ENCODE data around the gene LDLRAD3. TPM values are rescaled to one million over a fixed set of nuclear protein-coding genes. Genes with fewer than 3 reads are reported as not detected.

The LDLRAD3 gene
- total RNA-seq, 1 donor from 2014 or later, result 35.6 TPM

DNA sequence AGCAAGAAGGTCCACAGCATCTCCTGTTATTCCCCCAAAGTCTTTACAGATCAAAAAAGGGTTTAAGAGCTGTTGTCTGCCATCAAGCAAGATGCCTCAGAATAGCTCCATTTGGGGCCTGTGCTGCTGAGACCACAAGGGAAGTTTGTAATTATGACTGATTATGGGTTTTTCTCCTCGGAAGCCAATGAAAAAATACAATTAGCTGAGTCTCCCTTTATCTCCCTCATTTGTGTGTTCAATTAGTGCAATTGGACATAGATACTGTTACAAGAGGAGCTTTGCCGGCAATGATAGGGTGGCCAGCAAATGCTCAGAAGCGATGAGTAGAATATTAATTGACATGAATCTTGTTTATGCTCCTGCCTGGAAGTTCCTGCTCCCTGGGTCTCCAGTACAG, 261.7 kb downstream of the LDLRAD3 start:
- no peak overlapping the region for H3K4me2 ChIP-seq
- H3K9me3 Mint-ChIP-seq, result no peaks in the 10 kb centered on the region
- H3K27me3 ChIP-seq, result no peaks in the 10 kb centered on the region
- no peak overlapping the region for H3K4me3 Mint-ChIP-seq
- no peak for DNase-seq (ENCODE audit: low spot score)
- peak overlapping the region; percentile 17 for H3K27ac Mint-ChIP-seq
- peaks cover 6% of the 10 kb centered on the region for H3K36me3 Mint-ChIP-seq
- peaks cover 12% of the 10 kb centered on the region for H3K4me1 ChIP-seq
- H3K27ac ChIP-seq, result no peak overlapping the region
- H3K36me3 ChIP-seq, result no peaks in the 10 kb centered on the region
- no peaks in the 10 kb centered on the region for H3K9me3 ChIP-seq (ENCODE audit: low read depth)
- no peak overlapping the region for H3K9ac ChIP-seq
- peaks cover 8% of the 10 kb centered on the region for H3K27me3 Mint-ChIP-seq (ENCODE audit: insufficient read depth, low read depth)
- no peak overlapping the region for H2AFZ ChIP-seq (replicated peaks)
- no peaks in the 10 kb centered on the region for H4K20me1 ChIP-seq (ENCODE audit: low read depth)
- peaks cover 2% of the 10 kb centered on the region for H3K4me1 Mint-ChIP-seq
- no peak for TF ChIP-seq EZH2phosphoT487 (IDR thresholded peaks at IDR 0.05)
- TF ChIP-seq, protein P1, sequence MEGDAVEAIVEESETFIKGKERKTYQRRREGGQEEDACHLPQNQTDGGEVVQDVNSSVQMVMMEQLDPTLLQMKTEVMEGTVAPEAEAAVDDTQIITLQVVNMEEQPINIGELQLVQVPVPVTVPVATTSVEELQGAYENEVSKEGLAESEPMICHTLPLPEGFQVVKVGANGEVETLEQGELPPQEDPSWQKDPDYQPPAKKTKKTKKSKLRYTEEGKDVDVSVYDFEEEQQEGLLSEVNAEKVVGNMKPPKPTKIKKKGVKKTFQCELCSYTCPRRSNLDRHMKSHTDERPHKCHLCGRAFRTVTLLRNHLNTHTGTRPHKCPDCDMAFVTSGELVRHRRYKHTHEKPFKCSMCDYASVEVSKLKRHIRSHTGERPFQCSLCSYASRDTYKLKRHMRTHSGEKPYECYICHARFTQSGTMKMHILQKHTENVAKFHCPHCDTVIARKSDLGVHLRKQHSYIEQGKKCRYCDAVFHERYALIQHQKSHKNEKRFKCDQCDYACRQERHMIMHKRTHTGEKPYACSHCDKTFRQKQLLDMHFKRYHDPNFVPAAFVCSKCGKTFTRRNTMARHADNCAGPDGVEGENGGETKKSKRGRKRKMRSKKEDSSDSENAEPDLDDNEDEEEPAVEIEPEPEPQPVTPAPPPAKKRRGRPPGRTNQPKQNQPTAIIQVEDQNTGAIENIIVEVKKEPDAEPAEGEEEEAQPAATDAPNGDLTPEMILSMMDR (IDR thresholded peaks at IDR 0.05), result no peak
- no peak for TF ChIP-seq EZH2 (IDR thresholded peaks at IDR 0.05)
- H3K79me2 ChIP-seq (ENCODE audit: low read depth), result no peaks in the 10 kb centered on the region
- H3K4me3 ChIP-seq, result no peak overlapping the region
- no peaks in the 10 kb centered on the region for H3F3A ChIP-seq (ENCODE audit: low read depth)

DNA sequence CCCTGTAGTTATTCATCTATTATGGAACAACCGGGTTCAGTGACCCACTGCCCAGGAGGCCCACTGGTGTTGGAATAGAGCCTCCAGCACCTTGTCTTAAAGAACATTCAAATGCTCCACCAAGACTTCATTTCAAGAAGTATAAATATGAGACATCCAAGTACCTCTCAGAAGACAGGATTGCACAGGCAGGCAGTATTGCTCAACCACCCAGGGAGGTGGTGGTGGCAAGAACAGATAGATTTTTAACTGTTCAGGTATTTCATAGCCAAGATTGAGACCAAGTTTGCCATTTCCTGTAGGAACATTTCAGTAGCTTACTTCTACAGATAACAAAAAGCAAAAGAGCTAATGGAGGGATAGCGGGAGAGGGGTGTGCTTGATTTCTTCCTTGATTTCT, 266.7 kb downstream of the LDLRAD3 start:
- Histone ChIP-seq H3K27ac (no peak overlapping the region), H2AFZ (replicated peaks) (no peak overlapping the region), H3K9me3 (ENCODE audit: low read depth) (no peaks in the 10 kb centered on the region), H3K36me3 (no peaks in the 10 kb centered on the region), H3K9ac (no peak overlapping the region), H3K79me2 (ENCODE audit: low read depth) (peaks cover 6% of the 10 kb centered on the region), H3K4me2 (no peak overlapping the region), H3K4me1 (peaks cover 40% of the 10 kb centered on the region), H3K4me3 (no peak overlapping the region), H3F3A (ENCODE audit: low read depth) (peaks cover 34% of the 10 kb centered on the region), H3K27me3 (no peaks in the 10 kb centered on the region), H4K20me1 (ENCODE audit: low read depth) (peaks cover 6% of the 10 kb centered on the region)
- H3K9me3 Mint-ChIP-seq, result no peaks in the 10 kb centered on the region
- DNase-seq (ENCODE audit: low spot score), result no peak
- H3K36me3 Mint-ChIP-seq, result peaks cover 5% of the 10 kb centered on the region
- H3K27ac Mint-ChIP-seq, result no peak overlapping the region
- H3K27me3 Mint-ChIP-seq (ENCODE audit: insufficient read depth, low read depth), result peaks cover 4% of the 10 kb centered on the region
- no peak overlapping the region for H3K4me3 Mint-ChIP-seq
- peaks cover 41% of the 10 kb centered on the region for H3K4me1 Mint-ChIP-seq
- no peak for TF ChIP-seq EZH2phosphoT487 (IDR thresholded peaks at IDR 0.05)
- TF ChIP-seq, protein P1 (IDR thresholded peaks at IDR 0.05), result no peak
- TF ChIP-seq EZH2 (IDR thresholded peaks at IDR 0.05), result no peak

DNA sequence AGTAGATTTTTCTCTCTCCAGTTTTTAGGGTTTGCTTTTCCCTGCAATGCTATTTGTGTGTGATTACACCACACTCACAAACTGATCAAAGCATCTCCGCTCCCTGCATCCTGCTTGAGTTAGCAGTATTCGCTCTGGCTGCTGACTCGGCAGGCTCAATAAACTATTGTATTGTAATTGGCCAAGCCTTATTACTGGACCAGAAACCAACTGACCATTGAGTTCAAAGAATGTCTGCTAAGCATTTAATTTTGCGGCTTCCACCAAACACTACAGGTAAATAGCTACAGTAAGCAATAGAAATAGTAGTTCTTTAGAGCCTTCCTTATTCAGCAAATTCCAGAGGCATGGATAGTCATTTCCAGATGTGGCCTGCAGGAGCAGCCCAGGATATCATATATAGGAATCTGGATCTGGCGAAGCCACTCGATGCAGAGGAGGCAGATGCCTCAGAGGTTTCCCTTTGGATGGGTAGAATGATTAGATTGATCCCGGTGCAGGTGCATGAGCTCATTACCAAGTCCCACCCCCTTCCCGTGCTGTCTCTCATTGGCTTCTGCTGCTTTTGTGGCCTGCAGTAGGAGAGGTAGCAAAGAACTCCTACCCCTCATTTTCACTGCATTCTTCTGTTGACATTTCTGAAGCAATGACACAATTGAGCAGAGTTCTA, 268.0 kb downstream of the LDLRAD3 start:
- Mint-ChIP-seq H3K9me3 (no peaks in the 10 kb centered on the region), H3K4me1 (peaks cover 41% of the 10 kb centered on the region), H3K27ac (peak overlapping the region; percentile 85), H3K36me3 (peaks cover 4% of the 10 kb centered on the region), H3K4me3 (no peak overlapping the region), H3K27me3 (ENCODE audit: insufficient read depth, low read depth) (peaks cover 4% of the 10 kb centered on the region)
- Histone ChIP-seq H3K27ac (peak overlapping the region; percentile 92), H3K4me1 (peaks cover 39% of the 10 kb centered on the region), H3K4me3 (no peak overlapping the region), H3K9me3 (ENCODE audit: low read depth) (no peaks in the 10 kb centered on the region), H3F3A (ENCODE audit: low read depth) (peaks cover 34% of the 10 kb centered on the region), H3K4me2 (peak overlapping the region; percentile 63), H3K79me2 (ENCODE audit: low read depth) (peaks cover 6% of the 10 kb centered on the region), H3K9ac (no peak overlapping the region), H4K20me1 (ENCODE audit: low read depth) (peaks cover 6% of the 10 kb centered on the region), H2AFZ (replicated peaks) (no peak overlapping the region), H3K36me3 (no peaks in the 10 kb centered on the region), H3K27me3 (no peaks in the 10 kb centered on the region)
- peak; percentile 59 for DNase-seq (ENCODE audit: low spot score)
- TF ChIP-seq, protein P1 (IDR thresholded peaks at IDR 0.05), result peak; percentile 26
- TF ChIP-seq EZH2 (IDR thresholded peaks at IDR 0.05), result no peak
